ENCODE measurements around the gene RARS2. TPM values are rescaled to one million over a fixed set of nuclear protein-coding genes. Genes with fewer than 3 reads are reported as not detected.

Gene RARS2
- polyA plus RNA-seq, 1 experiment: 12.4 TPM

GRCh38 chr6:87518453-87518852 lies 71.3 kb downstream of the RARS2 start:
- Histone ChIP-seq H3K36me3 (ENCODE audit: control insufficient read depth, insufficient read depth, low read length) (peaks cover 12% of the 10 kb centered on the region), H3K4me3 (ENCODE audit: low read depth, low read length) (no peak overlapping the region), H3K27me3 (ENCODE audit: control insufficient read depth, insufficient read depth, low read length) (no peaks in the 10 kb centered on the region)
- DNase-seq (ENCODE audit: low read depth): no peak
- CTCF ChIA-PET: no interaction called here
- no peak for TF ChIP-seq CTCF (IDR thresholded peaks at IDR 0.05; ENCODE audit: insufficient read depth, low read depth, low read length)
- POLR2A ChIA-PET: no interaction called here

GRCh38 chr6:87514831-87515230 lies 75.0 kb downstream of the RARS2 start:
- no peak for DNase-seq (ENCODE audit: low read depth)
- POLR2A ChIA-PET: no interaction called here
- no peak for TF ChIP-seq CTCF (IDR thresholded peaks at IDR 0.05; ENCODE audit: insufficient read depth, low read depth, low read length)
- CTCF ChIA-PET: no interaction called here
- Histone ChIP-seq H3K36me3 (ENCODE audit: control insufficient read depth, insufficient read depth, low read length) (peaks cover 11% of the 10 kb centered on the region), H3K4me3 (ENCODE audit: low read depth, low read length) (no peak overlapping the region), H3K27me3 (ENCODE audit: control insufficient read depth, insufficient read depth, low read length) (no peaks in the 10 kb centered on the region)

GRCh38 chr6:87504441-87504840 lies 85.3 kb downstream of the RARS2 start:
- ChIA-PET CTCF (interaction anchor here (1.4 kb wide), 1 partner anchor 42 kb away, joined by 3 read pairs; no protein-coding TSS in a partner anchor), POLR2A (no interaction called here)
- TF ChIP-seq CTCF (IDR thresholded peaks at IDR 0.05; ENCODE audit: insufficient read depth, low read depth, low read length): no peak
- no peaks in the 10 kb centered on the region for H3K27me3 ChIP-seq (ENCODE audit: control insufficient read depth, insufficient read depth, low read length)
- no peak for DNase-seq (ENCODE audit: low read depth)
- peaks cover 2% of the 10 kb centered on the region for H3K36me3 ChIP-seq (ENCODE audit: control insufficient read depth, insufficient read depth, low read length)
- no peak overlapping the region for H3K4me3 ChIP-seq (ENCODE audit: low read depth, low read length)

GRCh38 chr6:87501809-87502572 lies 87.8 kb downstream of the RARS2 start:
- Histone ChIP-seq H3K27me3 (ENCODE audit: control insufficient read depth, insufficient read depth, low read length) (no peaks in the 10 kb centered on the region), H3K36me3 (ENCODE audit: control insufficient read depth, insufficient read depth, low read length) (peaks cover 2% of the 10 kb centered on the region), H3K4me3 (ENCODE audit: low read depth, low read length) (no peak overlapping the region)
- TF ChIP-seq CTCF (IDR thresholded peaks at IDR 0.05; ENCODE audit: insufficient read depth, low read depth, low read length): no peak
- DNase-seq (ENCODE audit: low read depth): no peak
- POLR2A ChIA-PET: no interaction called here
- CTCF ChIA-PET: no interaction called here

DNA sequence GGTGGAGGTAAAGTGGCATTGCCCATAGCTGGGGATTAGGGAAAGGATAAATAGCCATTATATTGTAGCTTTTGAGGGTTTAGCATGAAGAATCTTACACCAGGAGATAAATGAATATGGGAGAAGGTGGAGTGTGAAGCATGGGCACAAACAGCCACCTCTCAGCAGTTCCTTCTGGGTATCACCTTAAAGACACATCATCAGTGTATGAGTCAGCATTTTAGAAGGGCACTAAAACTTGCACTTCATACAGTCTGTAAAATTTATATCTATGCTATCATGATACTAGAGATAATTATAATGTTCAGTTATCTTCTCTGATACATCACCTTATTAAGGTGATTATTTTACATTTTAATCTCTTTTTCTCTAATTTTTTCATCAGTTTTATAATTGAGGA lies 91.7 kb downstream of the RARS2 start:
- CTCF ChIA-PET: interaction anchor here (0.9 kb wide), 1 partner anchor 12 kb away, joined by 3 read pairs; no protein-coding TSS in a partner anchor
- no peaks in the 10 kb centered on the region; the same call in 1 of the 2 replicates for H3K36me3 ChIP-seq (ENCODE audit: control insufficient read depth, insufficient read depth, low read length)
- no peaks in the 10 kb centered on the region for H3K27me3 ChIP-seq (ENCODE audit: control insufficient read depth, insufficient read depth, low read length)
- no peak for DNase-seq (ENCODE audit: low read depth)
- H3K4me3 ChIP-seq (ENCODE audit: low read depth, low read length): no peak overlapping the region
- TF ChIP-seq CTCF (IDR thresholded peaks at IDR 0.05; ENCODE audit: insufficient read depth, low read depth, low read length): no peak
- POLR2A ChIA-PET: no interaction called here
